SK-N-MC (cell line): ENCODE measurements around the gene PIGK.

Source experiments
- EZH2 ChIP-seq: fragments of 200-600 bp; sonication (generic); IDR thresholded peaks from one replicate; pipeline ENCODE4 v1.6.1; 2017; ENCODE audit warnings: antibody characterized with exemption
- FOXP2 ChIP-seq: optimal IDR thresholded peaks from 2 replicates; pipeline ENCODE3; 2011; ENCODE audit warnings: mild to moderate bottlenecking, moderate library complexity; ENCODE audit not compliant: insufficient read depth; ENCODE audit errors: extremely low read length, control extremely low read depth
- POLR2AphosphoS5 ChIP-seq: IDR thresholded peaks from 2 replicates; pipeline ENCODE4 v1.6.1; 2012; ENCODE audit warnings: mild to moderate bottlenecking, low read depth, low read length, borderline replicate concordance

DNA sequence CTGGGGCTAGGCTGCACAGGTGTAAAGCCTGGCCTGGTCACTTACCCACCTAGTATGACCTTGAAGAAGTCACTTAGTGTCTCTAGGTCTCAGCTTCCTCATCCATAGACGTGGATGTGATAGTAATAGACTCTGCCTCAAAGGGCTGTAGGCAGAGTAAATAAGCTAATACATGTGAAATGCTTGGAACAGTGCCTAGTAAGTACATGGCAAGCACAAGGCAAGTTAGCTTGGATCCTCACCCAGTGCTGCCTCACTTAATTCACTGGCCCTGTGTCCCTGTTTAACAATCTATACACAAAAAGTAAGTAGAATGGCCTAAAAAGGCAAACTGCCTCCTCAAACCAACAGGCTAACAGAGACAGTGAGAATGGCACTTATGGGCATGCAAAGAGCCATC is 167.8 kb downstream of the PIGK start:
- TF ChIP-seq POLR2AphosphoS5: no peak
- no peak for TF ChIP-seq EZH2
- no peak for TF ChIP-seq FOXP2
